Measurements from ENCODE around the gene NEMP1.

GRCh38 chr12:57087691-57088353 lies 9.2 kb upstream of the NEMP1 start:
- TF ChIP-seq POLR2A (IDR thresholded peaks at IDR 0.05) = peak; percentile 8 to 53 (median 15)
- TF ChIP-seq, protein P1, sequence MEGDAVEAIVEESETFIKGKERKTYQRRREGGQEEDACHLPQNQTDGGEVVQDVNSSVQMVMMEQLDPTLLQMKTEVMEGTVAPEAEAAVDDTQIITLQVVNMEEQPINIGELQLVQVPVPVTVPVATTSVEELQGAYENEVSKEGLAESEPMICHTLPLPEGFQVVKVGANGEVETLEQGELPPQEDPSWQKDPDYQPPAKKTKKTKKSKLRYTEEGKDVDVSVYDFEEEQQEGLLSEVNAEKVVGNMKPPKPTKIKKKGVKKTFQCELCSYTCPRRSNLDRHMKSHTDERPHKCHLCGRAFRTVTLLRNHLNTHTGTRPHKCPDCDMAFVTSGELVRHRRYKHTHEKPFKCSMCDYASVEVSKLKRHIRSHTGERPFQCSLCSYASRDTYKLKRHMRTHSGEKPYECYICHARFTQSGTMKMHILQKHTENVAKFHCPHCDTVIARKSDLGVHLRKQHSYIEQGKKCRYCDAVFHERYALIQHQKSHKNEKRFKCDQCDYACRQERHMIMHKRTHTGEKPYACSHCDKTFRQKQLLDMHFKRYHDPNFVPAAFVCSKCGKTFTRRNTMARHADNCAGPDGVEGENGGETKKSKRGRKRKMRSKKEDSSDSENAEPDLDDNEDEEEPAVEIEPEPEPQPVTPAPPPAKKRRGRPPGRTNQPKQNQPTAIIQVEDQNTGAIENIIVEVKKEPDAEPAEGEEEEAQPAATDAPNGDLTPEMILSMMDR (IDR thresholded peaks at IDR 0.05) = peak in 2 of 7 experiments; percentile 17 to 19
